ENCODE measurements around the gene LIPT2. TPM values are rescaled to one million over a fixed set of nuclear protein-coding genes. Genes with fewer than 3 reads are reported as not detected.

LIPT2 gene
- total and polyA plus RNA-seq, 2 donors from 2014 or later = 4.0 to 8.9 TPM

- FAIRE-seq = no peak
- H3K4me1 ChIP-seq (ENCODE audit: control insufficient read depth in 2 of 3, insufficient read depth in 2 of 3, low read depth in 1 of 3, low read length in 3 of 3) = peaks cover 0 to 16% (median 5%) of the 10 kb centered on the region in 3 donors
- H3K27ac ChIP-seq (ENCODE audit: low read depth in 2 of 2, low read length in 2 of 2) = no peak overlapping the region
- H3K36me3 ChIP-seq (ENCODE audit: control insufficient read depth in 2 of 3, insufficient read depth in 3 of 3, low read length in 3 of 3) = no peaks in the 10 kb centered on the region
- no peaks in the 10 kb centered on the region for H3K27me3 ChIP-seq (ENCODE audit: control insufficient read depth, insufficient read depth, low read length)
- H3K9me3 ChIP-seq (ENCODE audit: control insufficient read depth in 2 of 3, insufficient read depth in 1 of 3, low read length in 3 of 3) = no peaks in the 10 kb centered on the region
- H3K4me3 ChIP-seq (ENCODE audit: low read length in 3 of 3) = no peak overlapping the region
- TF ChIP-seq, protein P1, sequence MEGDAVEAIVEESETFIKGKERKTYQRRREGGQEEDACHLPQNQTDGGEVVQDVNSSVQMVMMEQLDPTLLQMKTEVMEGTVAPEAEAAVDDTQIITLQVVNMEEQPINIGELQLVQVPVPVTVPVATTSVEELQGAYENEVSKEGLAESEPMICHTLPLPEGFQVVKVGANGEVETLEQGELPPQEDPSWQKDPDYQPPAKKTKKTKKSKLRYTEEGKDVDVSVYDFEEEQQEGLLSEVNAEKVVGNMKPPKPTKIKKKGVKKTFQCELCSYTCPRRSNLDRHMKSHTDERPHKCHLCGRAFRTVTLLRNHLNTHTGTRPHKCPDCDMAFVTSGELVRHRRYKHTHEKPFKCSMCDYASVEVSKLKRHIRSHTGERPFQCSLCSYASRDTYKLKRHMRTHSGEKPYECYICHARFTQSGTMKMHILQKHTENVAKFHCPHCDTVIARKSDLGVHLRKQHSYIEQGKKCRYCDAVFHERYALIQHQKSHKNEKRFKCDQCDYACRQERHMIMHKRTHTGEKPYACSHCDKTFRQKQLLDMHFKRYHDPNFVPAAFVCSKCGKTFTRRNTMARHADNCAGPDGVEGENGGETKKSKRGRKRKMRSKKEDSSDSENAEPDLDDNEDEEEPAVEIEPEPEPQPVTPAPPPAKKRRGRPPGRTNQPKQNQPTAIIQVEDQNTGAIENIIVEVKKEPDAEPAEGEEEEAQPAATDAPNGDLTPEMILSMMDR (IDR thresholded peaks at IDR 0.05; ENCODE audit: borderline replicate concordance, extremely low read depth, insufficient read depth) = no peak
- intact Hi-C loops (cut with DNase I) = no loop called here
- DNase-seq = no peak
- H3K9ac ChIP-seq (ENCODE audit: low read length in 3 of 3) = no peak overlapping the region
These were observed 21.7 kb downstream of the LIPT2 start for GRCh38 chr11:74471668-74472429.

DNA sequence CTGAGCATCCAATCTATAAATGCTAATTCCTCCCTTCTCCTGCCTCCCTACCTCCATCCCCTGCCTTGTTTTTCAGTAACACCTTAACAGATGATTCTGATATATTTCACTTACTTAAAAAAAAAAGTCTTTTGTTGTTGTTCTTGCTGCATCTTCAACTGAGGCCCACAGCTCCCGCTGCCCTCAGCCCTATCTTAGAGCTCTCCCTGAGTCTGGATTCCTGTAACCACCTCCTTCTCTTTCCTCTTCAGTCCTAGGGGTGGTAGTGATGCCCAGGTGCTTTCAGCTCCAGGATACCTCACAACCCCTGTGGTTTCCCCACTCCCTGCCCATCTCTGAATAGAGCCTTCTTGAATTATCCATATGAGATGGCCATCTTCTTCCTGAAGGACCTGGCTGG, 22.5 kb downstream of the LIPT2 start:
- no peak overlapping the region for H3K9ac ChIP-seq (ENCODE audit: low read length in 3 of 3)
- no peak overlapping the region for H3K27ac ChIP-seq (ENCODE audit: low read depth in 2 of 2, low read length in 2 of 2)
- H3K4me3 ChIP-seq (ENCODE audit: low read length in 3 of 3) = no peak overlapping the region
- FAIRE-seq = no peak
- peaks cover 0 to 22% (median 5%) of the 10 kb centered on the region in 3 donors for H3K4me1 ChIP-seq (ENCODE audit: control insufficient read depth in 2 of 3, insufficient read depth in 2 of 3, low read depth in 1 of 3, low read length in 3 of 3)
- no peaks in the 10 kb centered on the region for H3K27me3 ChIP-seq (ENCODE audit: control insufficient read depth, insufficient read depth, low read length)
- H3K9me3 ChIP-seq (ENCODE audit: control insufficient read depth in 2 of 3, insufficient read depth in 1 of 3, low read length in 3 of 3) = no peaks in the 10 kb centered on the region
- DNase-seq = no peak
- H3K36me3 ChIP-seq (ENCODE audit: control insufficient read depth in 2 of 3, insufficient read depth in 3 of 3, low read length in 3 of 3) = no peaks in the 10 kb centered on the region
- intact Hi-C loops (cut with DNase I) = no loop called here
- TF ChIP-seq, protein P1 (IDR thresholded peaks at IDR 0.05; ENCODE audit: borderline replicate concordance, extremely low read depth, insufficient read depth) = no peak

DNA sequence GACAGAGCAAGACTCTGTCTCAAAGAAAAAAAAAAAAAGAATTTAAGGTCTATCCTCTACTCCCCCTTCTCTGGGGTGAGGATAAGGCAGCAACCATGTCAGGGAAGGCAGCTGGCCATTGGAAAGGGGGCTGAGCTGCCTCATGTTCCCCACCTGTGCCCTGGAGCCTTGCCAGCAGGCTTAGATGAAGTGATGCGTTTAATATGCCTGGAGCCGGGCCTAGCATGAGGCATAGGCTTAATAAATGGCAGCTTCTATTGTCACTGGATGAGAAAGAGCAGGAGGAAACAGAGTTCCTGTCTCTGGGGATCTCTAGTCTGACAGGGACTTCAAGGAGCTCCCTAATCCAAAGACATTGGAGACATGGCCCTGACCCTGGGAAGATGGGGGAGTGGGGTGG, 23.0 kb downstream of the LIPT2 start:
- Histone ChIP-seq H3K9ac (ENCODE audit: low read length in 3 of 3) (no peak overlapping the region), H3K4me3 (ENCODE audit: low read length in 3 of 3) (no peak overlapping the region)

More for the DNA sequence above, 23.0 kb downstream of the LIPT2 start:
- DNase-seq (peak in 1 of 5 donors; percentile 43), FAIRE-seq (no peak)
- intact Hi-C loops (cut with DNase I) = no loop called here
- Histone ChIP-seq H3K27me3 (ENCODE audit: control insufficient read depth, insufficient read depth, low read length) (no peaks in the 10 kb centered on the region), H3K9me3 (ENCODE audit: control insufficient read depth in 2 of 3, insufficient read depth in 1 of 3, low read length in 3 of 3) (no peaks in the 10 kb centered on the region), H3K36me3 (ENCODE audit: control insufficient read depth in 2 of 3, insufficient read depth in 3 of 3, low read length in 3 of 3) (no peaks in the 10 kb centered on the region), H3K4me1 (ENCODE audit: control insufficient read depth in 2 of 3, insufficient read depth in 2 of 3, low read depth in 1 of 3, low read length in 3 of 3) (peaks cover 0 to 25% (median 5%) of the 10 kb centered on the region in 3 donors), H3K27ac (ENCODE audit: low read depth in 2 of 2, low read length in 2 of 2) (no peak overlapping the region)
- TF ChIP-seq, protein P1 (IDR thresholded peaks at IDR 0.05; ENCODE audit: borderline replicate concordance, extremely low read depth, insufficient read depth) = no peak
